Brain microvascular endothelial cell (primary cell): ENCODE results near the gene AUTS2.

ENCODE experiments used
- DNase-seq: peaks from one replicate; pipeline ENCODE4 v3.0.0-alpha.2; 2020
- H3K27ac ChIP-seq: fragments of 250-450 bp; sonication (Bioruptor Pico); 2 replicates; pipeline ENCODE4 v1.5.1; 2020; ENCODE audit warnings: mild to moderate bottlenecking, moderate library complexity
- H3K27me3 ChIP-seq: fragments of 250-450 bp; sonication (Bioruptor Pico); replicated peaks from 2 replicates; pipeline ENCODE4 v1.5.1; 2020; ENCODE audit warnings: mild to moderate bottlenecking
- H3K36me3 ChIP-seq: fragments of 250-450 bp; sonication (Bioruptor Pico); replicated peaks from 2 replicates; pipeline ENCODE4 v1.5.1; 2020; ENCODE audit warnings: mild to moderate bottlenecking
- H3K4me3 ChIP-seq: 2 replicates; pipeline ENCODE4 v1.5.1; 2011; ENCODE audit warnings: low read depth, mild to moderate bottlenecking, control low read depth, low read length, moderate library complexity
- CTCF ChIP-seq: IDR thresholded peaks from 2 replicates; pipeline ENCODE4 v1.5.1; 2011; ENCODE audit warnings: low read depth, mild to moderate bottlenecking, moderate library complexity, low read length, control low read depth, inconsistent platforms; ENCODE audit errors: missing control alignments
- in situ Hi-C: cut with HindIII; loops from 2 replicates; pipeline ENCODE4 v1.10.0; 2017; ENCODE audit warnings: low sequenced_read_pairs, low pct_ligation_motif_present

The AUTS2 gene

GRCh38 chr7:70622936-70623335, 1024.7 kb downstream of the AUTS2 start:
- no peak for TF ChIP-seq CTCF
- DNase-seq = no peak
- Histone ChIP-seq H3K4me3 (no peak overlapping the region), H3K36me3 (no peaks in the 10 kb centered on the region), H3K27ac (no peak overlapping the region), H3K27me3 (no peaks in the 10 kb centered on the region)
- in situ Hi-C loops = no loop called here

GRCh38 chr7:70624500-70625103, 1026.3 kb downstream of the AUTS2 start:
- Histone ChIP-seq H3K27me3 (no peaks in the 10 kb centered on the region), H3K36me3 (no peaks in the 10 kb centered on the region), H3K4me3 (no peak overlapping the region), H3K27ac (no peak overlapping the region)
- no peak for TF ChIP-seq CTCF
- in situ Hi-C loops = no loop called here
- DNase-seq = no peak

GRCh38 chr7:70627461-70627860, 1029.2 kb downstream of the AUTS2 start:
- no peak for TF ChIP-seq CTCF
- no peak for DNase-seq
- in situ Hi-C loops = no loop called here
- no peak overlapping the region for H3K27ac ChIP-seq
- H3K4me3 ChIP-seq = no peak overlapping the region
- H3K36me3 ChIP-seq = no peaks in the 10 kb centered on the region
- no peaks in the 10 kb centered on the region for H3K27me3 ChIP-seq

- Histone ChIP-seq H3K27me3 (no peaks in the 10 kb centered on the region), H3K27ac (no peak overlapping the region), H3K4me3 (no peak overlapping the region), H3K36me3 (no peaks in the 10 kb centered on the region)
- TF ChIP-seq CTCF = no peak
- in situ Hi-C loops = no loop called here
- DNase-seq = no peak
Measured at GRCh38 chr7:70630440-70630817, 1032.2 kb downstream of the AUTS2 start.

DNA sequence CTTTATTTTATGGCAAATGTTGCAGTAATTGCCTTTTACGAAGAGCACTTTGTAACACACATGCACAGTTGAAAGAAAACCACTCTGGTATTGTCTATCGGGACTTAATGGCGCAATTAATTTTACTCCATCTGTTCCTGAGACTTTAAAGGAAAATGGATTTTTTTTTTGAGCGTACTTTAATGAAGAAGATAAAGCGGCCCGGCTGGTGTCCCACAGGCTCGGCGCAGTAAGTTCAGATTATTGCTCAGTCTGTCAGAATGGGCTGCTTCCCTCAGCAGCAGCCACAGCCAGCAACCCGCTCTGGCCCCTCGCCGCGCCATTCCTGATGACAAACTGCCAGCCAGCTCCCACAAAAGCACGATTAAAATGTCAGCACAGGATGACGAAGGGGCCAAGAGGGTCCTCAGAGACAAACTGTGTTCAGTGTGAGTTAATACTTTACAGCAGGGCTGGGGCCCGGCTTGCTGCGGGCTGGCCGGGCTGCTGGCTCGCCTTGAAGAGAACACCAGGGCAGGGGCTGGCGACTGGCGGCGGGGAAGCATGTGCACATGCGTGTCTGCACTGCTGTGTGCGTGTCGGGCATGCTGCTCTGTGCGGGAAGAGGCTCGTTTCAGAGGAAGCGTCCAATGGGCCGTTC, 1032.7 kb downstream of the AUTS2 start:
- H3K36me3 ChIP-seq = no peaks in the 10 kb centered on the region
- TF ChIP-seq CTCF = no peak
- H3K27me3 ChIP-seq = no peaks in the 10 kb centered on the region
- DNase-seq = no peak
- H3K27ac ChIP-seq = no peak overlapping the region
- in situ Hi-C loops = no loop called here
- no peak overlapping the region for H3K4me3 ChIP-seq

- H3K27me3 ChIP-seq = no peaks in the 10 kb centered on the region
- in situ Hi-C loops = no loop called here
- TF ChIP-seq CTCF = no peak
- H3K36me3 ChIP-seq = no peaks in the 10 kb centered on the region
- H3K27ac ChIP-seq = no peak overlapping the region
- DNase-seq = no peak
- H3K4me3 ChIP-seq = no peak overlapping the region
Measured at GRCh38 chr7:70631718-70632117, 1033.4 kb downstream of the AUTS2 start.
